Gastrocnemius medialis (tissue), 4 donors: ENCODE data around the gene MEF2D.

ENCODE experiments used
- CTCF ChIP-seq, 5 experiments: fragments of 450-650 bp in 3 of 5; fragments of 200-600 bp in 2 of 5; sonication (generic) in 2 of 5; IDR thresholded peaks in 4 of 5; conservative IDR thresholded peaks in 1 of 5; 1 replicate in 4 of 5; 2 replicates in 1 of 5; pipeline ENCODE4 v1.5.1; 2016 to 2019; ENCODE audit warnings: antibody characterized with exemption in 5 of 5, mild to moderate bottlenecking in 3 of 5, moderate library complexity in 3 of 5
- POLR2A ChIP-seq, 2 donors: fragments of 450-650 bp; IDR thresholded peaks; one replicate each; pipeline ENCODE4 v1.6.1; 2017; ENCODE audit warnings: antibody characterized with exemption in 2 of 2, mild to moderate bottlenecking in 2 of 2, moderate library complexity in 2 of 2

GRCh38 chr1:156500543-156500792 lies at the start of gene MEF2D:
- TF ChIP-seq CTCF (IDR thresholded peaks at IDR 0.05 in 4 of 5, conservative IDR thresholded peaks at IDR 0.05 in 1 of 5) (no peak), POLR2A (IDR thresholded peaks at IDR 0.05) (peak in 1 of 2 donors; percentile 94)
